ENCODE measurements around the gene PLOD2.

Gene PLOD2

DNA sequence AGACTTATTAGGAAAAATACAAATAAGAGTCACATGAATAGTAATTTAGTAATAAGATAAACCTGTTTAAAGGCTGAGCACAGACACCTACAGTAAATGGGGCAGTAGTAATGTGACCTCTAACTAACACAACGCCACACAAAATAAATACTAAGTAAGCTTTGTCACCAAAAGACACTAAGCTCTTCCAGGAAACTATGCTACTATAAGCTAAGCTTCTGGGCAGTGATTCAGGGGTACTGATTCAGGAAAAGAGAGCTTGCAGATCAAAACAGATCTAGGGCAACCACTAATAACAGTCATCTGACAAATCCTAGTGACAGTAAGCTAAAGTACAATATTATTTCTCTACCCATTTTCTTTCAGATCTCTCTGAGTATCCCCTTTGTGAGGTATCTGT is 68.8 kb downstream of the PLOD2 start:
- DNase-seq: no peak

DNA sequence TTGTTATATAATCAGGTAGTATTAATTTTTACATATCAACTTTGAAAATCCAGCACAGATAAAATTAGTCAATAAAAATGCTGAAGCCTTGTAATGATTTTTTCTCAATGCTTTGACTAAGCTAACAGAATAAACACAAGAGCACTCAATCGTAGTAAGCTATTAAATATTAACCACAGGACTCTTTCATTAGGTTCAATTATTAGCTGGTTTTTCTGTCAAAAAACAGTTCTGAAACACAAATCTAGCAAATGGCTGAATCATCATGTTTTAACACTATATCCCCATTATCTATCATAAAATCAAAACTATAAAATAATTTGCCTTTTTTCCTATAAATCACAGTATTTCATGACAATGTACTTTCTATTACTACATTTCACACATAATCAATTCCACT is 69.6 kb downstream of the PLOD2 start:
- no peak for DNase-seq

DNA sequence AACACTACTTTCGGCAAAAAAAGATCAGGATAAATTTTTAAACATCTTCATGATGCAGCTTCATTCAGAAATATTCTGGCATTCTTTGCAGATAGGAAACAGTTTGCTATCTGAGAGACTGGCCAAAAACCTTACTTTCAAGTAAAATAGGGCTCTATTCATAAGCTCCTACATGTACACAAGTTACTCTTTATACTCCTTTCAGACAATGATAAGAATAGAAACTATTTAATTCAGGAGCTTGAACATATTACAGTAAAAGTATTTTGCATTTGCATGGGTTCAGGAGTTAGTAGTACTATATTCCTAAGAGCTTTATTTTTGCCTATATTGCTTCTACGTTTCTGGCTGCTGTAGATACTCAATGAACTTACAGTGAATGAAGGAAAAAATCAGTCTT is 70.5 kb downstream of the PLOD2 start:
- no peak for DNase-seq

DNA sequence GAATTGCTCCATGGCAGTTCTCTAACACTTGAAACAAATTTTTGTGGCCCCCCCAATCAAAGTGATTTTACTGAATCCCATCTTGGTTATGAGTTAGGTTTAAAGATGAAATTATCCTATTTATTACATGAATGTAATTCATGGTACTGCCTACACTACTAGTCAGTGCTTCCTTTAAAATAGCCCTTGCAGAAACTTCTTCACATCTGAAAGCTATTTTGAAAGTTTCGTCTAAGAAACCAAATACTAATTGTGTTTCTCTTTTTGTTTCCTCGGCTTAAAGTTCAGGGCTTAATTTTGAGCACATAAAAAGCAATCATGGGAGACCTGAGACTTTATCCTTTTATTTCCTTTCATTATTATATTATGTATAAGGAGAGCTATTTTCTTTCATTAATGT is 72.1 kb downstream of the PLOD2 start:
- DNase-seq: no peak

DNA sequence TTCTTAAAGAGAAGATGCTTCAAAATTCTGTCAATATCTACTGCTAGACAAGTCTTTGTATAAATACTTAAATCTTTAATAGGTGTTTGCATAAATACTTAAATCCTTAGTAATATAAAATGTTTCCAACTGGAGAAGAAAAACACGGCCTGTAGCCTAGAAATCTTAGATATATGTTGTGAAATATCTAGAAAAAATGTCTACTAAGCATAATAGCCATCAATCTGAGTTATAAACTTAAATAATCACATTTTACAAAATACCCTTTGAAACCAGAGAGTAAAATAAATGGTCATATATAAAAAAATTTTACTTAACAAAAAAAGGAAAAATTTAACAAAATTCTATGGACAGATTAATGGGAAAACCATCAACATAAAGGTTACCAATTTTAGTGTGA is 73.9 kb downstream of the PLOD2 start:
- DNase-seq: no peak

DNA sequence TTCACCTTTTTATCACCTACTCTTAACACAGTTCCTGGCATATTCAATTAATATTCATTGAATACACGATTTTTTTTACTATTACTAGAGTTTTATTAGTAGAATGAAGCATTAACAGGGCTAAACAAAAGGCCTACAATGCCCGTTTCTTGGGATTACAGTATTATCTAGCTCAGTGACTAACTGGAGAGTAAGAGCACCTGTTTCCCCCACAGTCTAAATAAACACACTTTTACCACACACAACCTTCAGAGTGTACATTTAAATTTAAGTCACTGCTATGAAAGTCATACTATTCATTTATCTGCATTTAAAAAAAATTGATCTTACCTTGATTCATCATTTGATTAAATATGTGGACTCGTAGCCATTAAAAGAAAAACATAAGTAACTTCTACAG is 74.8 kb downstream of the PLOD2 start:
- DNase-seq: no peak

DNA sequence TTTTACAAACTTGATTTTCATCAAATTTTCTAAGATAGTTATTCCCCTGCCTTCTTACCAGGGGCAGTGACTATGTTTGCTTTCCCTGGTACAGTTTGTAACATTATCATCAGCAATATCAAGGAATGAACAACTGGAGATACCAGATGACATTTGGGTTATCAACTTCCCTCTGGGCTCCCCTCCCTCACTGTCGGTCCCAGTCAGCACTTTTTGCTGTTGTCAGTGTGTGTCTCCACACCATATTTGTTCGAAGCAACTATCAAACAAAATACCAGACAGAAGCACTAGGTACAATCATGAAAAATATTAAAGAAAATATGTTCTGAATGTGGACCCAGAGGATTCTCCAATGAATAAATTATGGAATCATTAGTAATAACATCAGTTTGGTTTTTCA is 75.3 kb downstream of the PLOD2 start:
- DNase-seq: no peak

DNA sequence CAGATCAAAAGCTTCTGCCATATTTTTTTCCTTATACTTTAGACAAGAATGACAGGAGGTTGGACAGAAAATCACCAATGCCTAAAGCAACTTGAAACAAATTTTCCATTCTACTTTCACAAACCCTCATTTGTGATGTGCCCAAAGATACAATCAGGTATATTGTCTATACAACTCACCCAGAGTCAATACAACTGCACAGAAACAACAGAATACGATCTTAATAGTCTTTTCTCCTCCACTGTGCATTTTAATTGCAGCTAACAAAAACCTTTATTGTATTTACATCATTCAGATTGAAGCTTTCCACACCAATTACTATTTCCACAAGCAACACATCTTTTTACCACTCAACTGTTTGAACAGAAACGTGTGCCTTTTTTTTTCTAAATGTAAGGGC is 80.4 kb downstream of the PLOD2 start:
- no peak for DNase-seq

DNA sequence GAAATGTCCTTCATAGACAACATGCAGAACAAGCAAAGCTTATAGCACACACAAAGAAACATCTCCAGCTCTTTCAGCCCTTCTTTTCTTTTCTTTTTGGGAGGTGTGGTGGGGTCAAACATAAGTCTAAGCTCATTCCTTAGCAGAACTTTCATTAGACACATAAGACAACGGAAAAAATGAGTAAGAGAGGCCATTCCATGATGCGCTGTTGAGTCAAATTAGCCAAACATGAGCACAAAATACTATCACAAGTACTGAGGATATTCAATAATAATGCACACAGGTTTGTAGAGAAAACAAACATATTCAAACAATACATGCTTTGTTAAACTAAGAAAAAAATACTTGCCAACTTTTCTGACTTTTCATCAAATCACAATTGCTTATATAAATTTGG is 83.0 kb downstream of the PLOD2 start:
- DNase-seq: no peak

DNA sequence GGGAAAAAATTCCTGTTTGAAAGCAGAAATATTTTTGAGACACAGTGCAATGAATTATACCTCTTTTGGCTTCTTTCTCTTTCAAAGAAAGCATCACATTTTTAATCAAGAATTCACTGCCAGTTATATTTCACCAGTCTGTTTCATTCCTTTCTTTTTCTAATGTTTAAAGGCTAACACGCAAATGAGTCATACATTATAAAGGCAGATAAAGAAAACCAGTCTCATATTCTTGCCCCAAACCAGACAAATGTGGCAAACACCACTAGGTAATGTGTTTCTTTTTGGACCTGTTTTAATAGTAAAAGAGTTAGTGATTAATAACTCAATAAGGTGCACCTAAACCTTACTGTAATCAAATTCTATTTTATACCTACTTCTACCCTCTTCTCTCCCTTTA is 83.8 kb downstream of the PLOD2 start:
- no peak for DNase-seq

DNA sequence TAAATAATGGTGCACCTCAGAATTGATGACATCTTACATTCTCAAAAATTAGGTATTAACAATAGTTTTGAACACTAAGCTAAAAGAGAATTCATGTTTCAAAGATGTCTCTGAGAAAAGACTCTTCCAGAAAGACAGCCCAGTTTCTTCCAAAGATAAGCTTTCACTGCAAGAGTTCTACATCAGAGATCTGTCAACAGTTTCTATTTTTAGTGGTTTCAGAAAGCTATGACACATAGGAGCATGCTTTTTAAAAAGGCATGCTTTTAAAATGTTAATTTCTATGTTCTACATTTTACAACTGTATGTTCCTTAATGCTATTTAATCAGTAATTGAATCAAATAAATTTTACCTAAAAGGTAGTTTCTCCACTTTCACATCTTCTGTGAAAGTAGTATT is 88.2 kb downstream of the PLOD2 start:
- DNase-seq: no peak

DNA sequence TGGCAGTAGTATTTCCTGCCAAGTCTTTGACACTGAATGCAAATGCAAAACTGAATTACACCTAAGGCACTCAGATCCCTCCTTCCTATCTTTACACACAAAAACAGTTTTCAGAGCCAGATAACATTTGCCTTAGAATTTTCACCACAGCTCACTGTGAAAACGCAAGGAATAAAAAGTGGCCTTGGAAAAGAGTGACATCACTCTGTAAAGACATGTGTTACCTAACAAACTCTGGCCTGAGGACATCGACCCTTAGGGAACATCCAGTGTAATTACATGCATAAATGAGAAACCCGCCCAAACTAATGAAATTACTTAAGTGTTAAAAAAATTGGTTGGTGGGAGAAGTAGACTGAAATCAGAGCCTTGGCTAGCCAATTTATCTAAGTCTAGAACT is 88.9 kb downstream of the PLOD2 start:
- DNase-seq: no peak

DNA sequence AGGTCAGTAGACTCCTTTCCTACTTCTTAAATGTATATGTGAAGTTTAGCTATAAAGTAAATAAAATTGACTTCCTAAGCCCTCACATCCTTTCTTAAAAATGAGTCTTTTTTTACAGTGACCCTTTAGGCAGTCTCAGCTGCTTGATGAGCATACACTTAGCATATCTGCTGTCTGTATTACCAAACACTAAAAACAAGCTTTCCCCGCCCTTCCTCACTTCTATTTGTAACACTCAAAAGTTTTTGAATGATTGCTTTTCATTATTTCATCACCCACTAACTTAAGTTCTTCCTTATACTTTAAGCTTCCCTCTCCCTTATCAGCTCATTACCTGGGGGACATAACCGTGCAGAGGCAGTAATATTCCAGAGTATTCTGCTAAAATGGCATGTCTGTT is 89.4 kb downstream of the PLOD2 start:
- DNase-seq: no peak

DNA sequence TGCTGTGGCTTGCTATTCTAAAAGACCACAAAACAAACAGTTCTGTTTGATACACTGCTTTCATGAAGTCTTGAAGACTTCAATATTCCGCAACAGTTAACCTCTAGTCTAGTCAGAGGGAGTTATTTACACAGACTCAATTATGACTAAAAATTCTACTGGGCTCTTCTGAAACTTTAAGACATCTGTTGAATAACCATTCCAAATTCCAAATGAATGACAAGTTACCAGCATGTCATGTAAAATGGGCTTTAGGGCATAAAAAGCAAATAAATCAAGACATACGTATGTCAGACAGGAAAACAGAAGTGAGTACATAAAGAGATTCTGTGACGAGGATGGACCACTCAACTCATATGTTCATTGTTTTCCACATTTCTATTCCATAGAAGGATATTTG is 93.9 kb downstream of the PLOD2 start:
- DNase-seq: no peak

DNA sequence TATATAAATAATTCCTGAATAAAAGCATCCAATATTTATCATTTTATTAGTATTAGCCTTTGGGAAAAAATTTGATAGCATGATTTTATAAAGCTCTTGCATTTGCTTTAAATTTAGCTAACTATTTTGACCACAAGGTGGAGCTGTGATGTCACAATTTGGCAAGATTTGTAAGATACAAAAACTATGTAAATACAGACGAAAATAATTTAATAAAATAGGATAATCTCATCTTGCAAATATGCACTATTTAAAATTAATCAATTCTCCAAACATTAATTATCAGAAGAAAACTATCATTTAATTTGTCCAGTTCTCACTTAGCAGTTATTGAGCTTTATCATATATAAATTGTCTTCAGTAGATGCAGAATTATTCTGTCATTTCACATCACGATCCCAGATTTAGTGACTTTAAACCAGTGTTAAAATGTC is 95.4 kb downstream of the PLOD2 start:
- DNase-seq: no peak

DNA sequence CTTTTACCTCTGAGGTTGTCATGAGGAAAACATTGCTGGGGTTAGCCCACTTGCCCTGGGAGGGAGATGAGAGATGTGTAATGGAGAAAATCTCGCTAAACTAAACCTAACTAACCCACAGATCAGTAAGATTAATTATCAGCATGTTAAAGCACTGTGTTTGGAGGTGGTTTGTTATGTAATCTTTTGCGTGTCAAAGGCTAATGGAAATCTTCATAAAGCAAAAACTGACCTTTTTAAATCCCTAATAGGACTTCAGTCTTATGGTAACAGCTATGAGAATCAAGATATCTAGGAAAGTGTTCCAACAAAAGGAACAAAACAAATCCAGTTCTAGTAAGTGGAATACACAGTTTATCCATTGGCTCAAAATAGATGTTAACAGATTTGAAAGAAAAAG is 102.7 kb downstream of the PLOD2 start:
- no peak for DNase-seq

DNA sequence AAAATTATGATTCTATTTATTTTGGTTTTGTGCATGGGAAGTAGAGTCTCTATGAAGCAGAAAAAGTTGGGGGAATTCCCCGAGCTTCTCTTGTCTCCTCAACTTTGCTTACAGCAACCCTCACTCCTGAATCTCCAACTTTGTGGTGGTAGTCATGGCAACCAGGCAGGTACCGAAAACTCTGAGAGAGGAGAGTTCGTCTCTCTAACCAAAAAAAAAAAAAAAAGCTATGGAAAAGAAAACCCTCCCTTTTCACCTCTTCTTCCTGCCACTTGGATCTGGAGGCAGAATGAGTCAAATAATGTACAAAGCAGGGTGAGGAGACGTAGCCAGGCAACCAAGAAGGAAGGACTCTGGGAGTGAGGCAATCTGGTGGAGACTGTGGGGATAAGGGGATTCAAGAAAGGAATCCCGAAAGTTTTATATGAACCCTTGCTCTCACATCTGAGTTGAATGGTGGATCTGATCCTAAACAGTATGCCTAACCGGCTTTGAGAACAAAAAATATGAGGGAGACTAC is 108.1 kb downstream of the PLOD2 start:
- no peak for DNase-seq

DNA sequence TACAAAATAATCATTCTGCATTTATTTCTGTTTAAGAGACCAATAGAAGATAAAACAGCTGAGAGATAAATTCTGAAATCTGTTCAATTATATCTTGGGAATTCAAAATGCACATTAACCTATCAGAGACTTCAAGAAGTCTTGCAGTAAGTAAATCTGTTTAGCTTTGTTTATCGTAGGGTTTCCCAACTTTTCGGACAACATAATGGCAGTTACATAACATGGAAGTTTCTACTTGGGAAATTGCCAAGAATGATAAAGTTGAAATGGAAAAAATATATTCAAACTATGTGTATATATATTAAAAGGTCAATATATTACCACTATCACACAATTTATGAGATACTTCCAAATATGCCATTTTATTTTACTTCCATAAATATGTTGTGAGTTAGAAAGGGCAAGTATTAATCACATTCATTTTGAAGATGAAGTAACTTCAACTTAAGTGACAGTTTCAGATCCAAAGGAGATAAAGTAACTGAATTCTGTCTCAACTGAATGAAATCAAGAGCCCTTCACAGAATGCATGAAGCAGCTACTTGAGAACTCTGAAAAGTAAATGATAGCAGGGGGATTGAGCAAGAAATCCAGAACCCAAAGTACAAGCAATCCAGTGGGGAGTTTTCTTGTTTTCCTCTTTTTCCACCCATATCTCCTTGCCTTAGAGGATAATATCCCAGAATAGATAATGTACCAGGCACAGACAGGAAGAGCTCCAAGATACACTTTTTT is 108.8 kb downstream of the PLOD2 start:
- DNase-seq: no peak

DNA sequence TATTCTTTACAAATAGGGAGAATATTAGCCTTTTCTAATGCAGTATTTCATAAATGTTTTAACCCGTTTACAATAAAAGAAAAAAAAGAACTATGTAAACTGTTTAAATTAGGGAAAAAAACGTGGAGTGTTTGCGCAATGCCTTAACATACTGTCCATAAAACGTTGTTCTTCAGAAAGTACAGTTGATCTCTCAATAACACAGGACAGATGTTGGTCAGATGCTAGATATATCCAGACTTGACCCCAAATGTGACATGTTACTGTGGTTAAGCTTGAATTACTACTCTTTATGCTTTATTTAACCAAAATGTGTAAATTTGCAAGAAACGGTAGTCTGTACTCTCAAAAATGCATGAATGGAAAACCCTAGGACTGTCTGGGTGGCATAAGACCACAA is 110.3 kb downstream of the PLOD2 start:
- no peak for DNase-seq

DNA sequence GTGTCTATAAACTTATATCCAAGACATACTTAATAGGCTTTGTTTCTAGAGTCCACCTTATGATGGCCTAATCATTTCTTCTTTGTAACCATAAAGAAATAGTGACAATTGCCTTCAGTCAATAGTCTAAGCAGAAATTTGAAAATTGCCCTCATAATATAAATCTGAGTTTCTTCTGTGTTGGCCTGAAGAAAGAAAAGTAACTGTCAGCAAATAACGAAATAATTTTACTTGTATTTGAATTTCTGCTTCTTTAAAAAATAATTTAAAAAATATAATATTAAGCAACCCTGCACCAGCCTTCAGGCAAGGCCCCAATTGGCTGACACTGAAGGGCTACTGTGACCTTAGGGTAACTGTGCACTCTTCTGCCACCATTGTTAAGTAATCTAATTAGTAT is 113.5 kb downstream of the PLOD2 start:
- no peak for DNase-seq

DNA sequence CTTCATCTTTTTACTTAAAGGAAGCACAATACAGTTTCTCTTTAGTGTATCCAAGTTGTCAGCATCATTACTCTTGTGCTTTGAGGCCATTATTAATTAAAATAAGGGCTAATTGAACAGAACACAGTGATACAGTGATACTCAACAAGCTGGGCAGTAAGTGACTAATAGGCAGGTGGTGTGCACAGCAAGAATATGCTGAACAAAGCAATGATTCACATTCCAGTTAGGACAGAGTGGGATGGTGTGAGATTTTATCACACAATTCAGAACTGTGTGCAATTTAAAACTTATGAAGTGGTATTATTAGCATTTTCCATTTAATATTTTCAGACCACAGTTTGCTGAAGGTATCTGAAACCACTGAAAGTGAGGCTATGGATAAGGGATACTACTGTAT is 116.9 kb downstream of the PLOD2 start:
- no peak for DNase-seq

DNA sequence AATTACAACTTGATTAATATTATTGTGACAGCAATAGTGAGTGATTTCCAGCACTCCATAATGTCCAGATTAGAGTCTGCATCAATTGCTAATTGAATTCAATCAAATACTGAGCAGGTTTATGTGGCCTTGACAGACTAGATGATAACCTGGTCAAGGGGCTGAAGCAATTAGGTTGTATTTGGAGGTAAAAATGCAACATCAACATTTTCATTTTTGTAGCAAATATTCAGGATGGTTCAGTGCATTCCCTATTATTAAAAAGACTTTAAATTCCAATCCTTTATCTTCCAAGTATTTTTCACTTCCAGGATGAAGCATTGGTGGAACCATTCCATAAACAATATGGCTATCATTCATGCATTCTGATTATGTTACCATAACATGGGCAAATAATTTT is 120.4 kb downstream of the PLOD2 start:
- DNase-seq: no peak

DNA sequence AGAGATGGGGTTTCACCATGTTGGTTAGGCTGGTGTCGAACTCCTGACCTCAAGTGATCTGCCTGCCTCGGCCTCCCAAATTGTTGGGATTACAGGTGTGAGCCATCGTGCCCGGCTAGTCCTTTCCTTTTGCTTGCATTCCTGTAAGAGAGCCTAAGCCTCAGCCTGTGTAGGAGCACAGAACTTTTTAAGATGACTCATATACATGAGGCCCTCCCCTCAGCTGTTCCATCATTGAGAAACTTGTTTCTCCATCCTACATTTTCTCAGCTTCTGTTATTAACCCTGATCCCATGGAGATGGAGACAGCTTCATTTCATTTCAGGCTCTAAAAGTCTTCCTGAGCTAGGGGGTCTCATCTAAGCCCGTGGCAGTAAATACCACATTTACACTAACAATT is 123.3 kb downstream of the PLOD2 start:
- no peak for DNase-seq

DNA sequence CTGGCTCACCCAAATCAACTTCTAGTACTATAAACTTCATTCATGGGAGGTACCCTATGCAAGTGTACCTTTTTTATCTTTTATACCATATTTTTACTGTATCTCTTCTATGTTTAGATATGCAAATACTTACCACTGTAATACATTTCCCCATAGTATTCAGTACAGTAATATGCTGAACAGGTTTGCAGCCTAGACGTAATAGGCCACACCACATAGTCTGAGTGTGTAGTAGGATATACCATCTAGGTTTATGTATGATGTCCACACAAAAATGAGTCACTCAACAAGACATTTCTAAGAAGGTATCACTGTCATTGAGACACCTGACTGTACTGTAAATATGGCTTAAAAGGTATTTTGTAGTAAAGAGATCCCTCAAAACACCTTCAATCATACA is 124.7 kb downstream of the PLOD2 start:
- DNase-seq: no peak

DNA sequence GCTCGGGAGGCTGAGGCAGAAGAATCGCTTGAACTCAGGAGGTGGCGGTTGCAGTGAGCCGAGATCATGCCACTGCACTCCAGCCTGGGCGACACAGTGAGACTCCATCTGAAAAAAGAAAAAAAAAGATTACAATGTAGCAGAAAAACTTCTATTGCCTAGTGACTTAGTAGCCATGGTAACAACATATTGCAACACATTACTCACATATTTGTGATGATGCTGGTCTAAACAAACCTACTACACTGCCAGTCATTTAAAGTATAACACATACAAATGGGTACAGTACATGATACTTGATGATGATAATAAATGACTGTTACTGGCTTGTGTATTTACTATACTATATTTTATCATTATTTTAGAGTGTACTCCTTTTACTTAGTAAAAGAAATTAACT is 125.6 kb downstream of the PLOD2 start:
- DNase-seq: no peak
